CMK (cell line): ENCODE measurements around the gene OTOL1.
"Not testable (repeated sequence)": the region's sequence is repeated elsewhere in the genome, so short reads cannot be mapped to it uniquely, and the experiment has no call there.

Experiments
- DNase-seq: peaks from one replicate; pipeline ENCODE4 v3.0.0-alpha.2; 2010; ENCODE audit warnings: low read depth

OTOL1 gene

DNA sequence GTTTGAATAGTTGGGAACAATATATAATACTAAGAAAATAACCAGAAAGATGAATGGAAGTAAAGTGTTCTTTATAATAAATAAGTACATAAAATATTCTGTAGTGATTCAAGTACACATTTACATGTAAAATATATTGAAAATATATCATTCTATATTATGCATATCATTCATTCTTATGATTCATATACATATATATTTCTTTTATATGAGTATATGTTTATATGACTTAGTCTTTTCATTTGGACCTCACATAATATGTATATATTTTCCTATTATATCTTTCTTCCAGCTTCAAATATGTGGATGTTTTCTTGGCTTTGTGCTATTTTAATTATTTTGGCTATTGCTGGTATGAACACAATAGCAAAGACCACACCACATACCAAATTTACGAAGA lies at the start of gene OTOL1:
TSS of gene OTOL1 (plus strand) at position 301 of the 400 bp plus-strand sequence. CDS start at position 301, 0 bp downstream.
- no peak for DNase-seq

DNA sequence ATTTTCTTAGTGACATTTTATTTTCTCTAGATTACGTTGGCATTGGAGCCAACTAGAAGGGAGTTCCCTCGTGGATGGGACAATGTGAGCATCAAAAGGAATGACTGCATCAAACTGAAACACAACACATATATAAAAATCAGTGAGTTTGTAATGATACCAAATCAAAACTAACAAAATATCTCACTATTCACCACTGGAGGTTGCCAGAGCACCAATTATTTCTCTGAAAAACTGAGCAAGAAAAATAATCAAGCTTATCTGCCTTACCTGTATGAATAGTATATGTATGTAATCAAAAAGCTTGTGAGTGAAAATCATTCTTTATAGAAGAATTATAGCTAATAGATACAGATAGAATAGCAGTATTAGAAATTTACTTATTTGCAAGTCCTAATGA lies 46.8 kb upstream of the OTOL1 start:
- DNase-seq = no peak

GRCh38 chr3:161452179-161452578 lies 44.4 kb upstream of the OTOL1 start:
- DNase-seq = no peak

DNA sequence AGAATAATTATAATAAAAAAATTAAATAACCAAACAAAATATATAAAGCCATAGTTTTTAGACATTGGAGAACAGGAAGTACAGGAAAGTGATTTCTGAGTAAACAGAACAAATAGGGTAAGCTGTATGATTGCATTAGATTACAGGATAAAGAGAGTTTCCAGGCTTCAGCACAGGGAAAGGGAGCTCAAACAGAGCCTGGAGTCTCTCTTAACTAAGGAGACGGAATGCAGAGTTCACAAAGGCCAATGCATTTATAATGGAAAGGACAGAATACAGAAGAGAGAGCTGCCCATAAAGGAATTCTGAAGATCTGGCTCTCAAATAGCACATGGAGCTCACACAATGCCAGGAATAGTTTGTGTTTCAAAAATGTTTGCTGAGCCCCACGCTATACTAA lies 42.0 kb upstream of the OTOL1 start:
- DNase-seq = no peak

DNA sequence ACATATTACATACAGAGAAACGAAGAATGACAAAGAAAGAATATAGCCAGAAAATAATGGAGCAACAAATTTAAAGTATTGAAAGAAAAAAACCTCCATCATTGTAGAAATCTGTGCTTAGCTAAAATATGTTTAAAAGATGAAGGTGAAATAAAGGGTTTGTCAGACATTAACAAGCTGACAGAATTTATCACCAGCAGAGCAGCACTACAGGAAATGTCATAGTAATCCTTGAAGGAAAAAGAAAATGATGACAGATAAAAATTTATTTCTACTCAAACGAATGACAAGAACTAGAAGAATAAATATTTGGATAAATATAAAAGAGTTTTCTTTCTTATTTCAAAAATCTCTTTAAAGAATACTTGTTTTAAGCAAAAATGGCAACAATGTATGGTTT lies 40.6 kb upstream of the OTOL1 start:
- no peak for DNase-seq

- DNase-seq = no peak
Observed at GRCh38 chr3:161462138-161462537, 34.5 kb upstream of the OTOL1 start.

- DNase-seq = no peak
Observed at GRCh38 chr3:161471211-161471610, 25.4 kb upstream of the OTOL1 start.

GRCh38 chr3:161474139-161474538 lies 22.5 kb upstream of the OTOL1 start:
- no peak for DNase-seq

DNA sequence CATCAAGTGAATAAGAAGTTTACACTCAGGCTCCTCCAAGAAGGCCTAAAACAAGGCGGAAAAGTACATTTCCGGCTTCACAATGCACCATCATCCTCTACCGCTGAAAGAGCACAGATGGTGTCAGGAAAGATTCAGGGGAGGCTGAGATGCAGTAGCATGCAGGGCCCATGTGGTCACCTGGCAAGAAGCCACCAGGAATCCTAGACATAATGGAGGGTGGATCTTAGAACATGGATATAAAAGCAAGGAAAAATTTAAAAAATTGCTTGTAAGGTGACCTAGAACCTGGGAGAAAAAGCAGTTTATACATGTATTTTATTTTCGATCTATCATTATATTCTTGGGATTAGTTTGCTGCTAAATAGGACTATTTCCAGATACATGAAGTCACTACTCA lies 21.9 kb upstream of the OTOL1 start:
- no peak for DNase-seq

GRCh38 chr3:161475206-161475605 lies 21.4 kb upstream of the OTOL1 start:
- DNase-seq = no peak

DNA sequence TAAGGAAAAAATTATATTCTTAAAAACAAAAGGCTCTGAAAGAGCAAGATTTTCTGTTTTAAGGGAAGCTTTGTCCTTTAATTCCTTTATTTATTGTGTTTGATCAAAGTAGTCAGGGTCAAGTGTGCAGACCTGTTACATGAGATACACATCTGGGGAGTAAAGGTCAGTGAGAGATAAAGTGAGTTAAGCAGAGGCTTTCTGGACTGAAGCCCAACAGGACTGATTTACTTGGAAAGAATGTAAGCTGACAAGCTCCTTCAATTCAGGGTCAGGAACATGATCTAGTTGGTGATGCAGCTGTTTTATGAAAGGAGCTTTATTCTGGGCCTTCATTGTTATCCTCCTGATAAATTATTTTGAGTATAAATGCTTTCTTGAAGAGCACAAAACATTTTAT lies 20.7 kb upstream of the OTOL1 start:
- no peak for DNase-seq

DNA sequence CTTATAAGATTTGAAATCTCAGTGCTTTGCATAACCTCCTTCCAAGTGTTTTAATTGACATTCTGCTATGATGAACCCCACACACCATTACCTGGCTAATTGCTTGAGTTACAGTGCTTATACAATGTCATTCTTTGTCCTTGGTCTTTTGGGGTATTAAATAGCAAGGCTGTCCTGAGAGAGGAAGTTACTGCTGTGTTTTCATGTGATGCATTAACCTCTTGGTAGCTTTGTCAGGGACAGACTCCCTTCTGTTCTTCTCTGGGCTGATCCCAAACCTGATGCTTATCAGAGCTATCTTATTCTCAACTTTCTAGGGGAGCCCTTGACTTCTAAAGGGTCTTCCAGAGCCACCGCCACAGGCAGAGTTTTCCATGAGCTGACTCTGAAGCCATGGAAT lies 12.4 kb upstream of the OTOL1 start:
- no peak for DNase-seq

- not testable (repeated sequence) for DNase-seq
Observed at GRCh38 chr3:161488284-161488683, 8.3 kb upstream of the OTOL1 start.

DNA sequence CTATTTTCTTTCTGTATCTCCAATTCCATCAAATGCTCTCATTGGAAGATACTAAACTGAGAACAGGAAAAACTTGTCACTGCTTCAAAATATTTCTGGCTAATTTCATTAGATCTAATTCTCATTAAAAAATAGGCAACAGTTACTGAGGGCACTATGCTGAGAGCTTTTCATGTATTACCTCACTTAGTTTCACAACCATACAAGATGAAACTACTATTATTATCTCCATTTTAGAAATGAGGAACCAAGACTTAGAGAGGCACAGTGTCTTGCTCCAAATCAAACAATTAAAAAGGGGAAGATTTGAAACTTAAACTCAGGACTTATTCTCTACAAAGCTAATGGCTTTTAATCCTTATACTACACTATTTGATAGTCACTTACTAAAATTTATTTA lies 7.2 kb upstream of the OTOL1 start:
- no peak for DNase-seq

DNA sequence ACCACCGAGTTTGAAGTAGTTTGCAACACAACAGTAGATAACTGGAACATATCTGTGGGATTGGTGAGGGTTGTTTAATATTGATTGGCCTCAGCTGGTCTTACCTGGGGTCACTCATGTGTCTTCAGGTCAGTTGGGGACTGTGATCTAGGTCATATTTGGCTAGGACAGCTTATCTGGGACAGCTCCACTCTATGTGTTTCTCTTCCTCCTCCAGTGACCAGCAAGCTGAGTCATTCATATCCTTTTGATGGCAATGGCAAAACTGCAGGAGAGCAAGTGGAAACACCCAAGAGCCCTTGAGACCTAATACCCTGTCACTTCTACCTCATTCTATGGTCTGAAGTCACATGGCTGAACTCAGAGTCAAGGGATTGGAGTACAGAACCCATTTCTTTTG lies 5.8 kb upstream of the OTOL1 start:
- DNase-seq = not testable (repeated sequence)

GRCh38 chr3:161498259-161498921 lies 1.8 kb downstream of the OTOL1 start:
- no peak for DNase-seq

DNA sequence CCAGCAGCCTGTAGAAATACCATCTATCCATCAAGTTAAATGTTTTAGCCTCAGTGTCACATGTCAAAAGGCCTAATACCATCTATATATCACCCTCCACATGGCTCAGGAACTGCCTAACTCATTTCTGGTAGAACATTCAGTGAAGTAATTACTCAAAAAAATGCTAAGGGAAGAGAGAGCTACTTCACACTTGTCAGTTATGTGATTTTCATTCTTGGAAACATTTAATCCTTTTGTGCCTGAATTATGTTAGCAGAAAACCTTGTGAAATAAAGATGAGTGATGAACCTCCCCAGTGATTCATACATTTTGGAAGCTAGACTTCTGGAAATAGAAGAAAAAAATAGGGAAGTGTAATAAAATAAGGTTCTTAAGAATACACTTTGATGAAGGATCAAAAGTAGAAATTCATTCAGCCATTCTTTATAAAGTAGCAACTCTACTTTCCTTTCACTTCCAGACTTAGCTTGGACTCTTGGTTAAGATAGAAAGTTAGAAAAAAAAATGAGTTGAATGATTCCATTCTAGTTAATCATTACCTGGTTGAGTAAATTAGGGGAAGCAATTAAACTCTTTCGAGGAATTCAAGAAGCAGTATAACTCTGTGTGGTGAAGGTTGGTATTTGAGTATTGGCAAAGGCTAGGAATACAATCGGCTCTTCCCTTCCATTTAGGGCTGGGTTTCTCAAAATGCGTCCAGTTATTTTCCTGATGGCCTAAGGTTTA lies 3.6 kb downstream of the OTOL1 start:
- DNase-seq = no peak

DNA sequence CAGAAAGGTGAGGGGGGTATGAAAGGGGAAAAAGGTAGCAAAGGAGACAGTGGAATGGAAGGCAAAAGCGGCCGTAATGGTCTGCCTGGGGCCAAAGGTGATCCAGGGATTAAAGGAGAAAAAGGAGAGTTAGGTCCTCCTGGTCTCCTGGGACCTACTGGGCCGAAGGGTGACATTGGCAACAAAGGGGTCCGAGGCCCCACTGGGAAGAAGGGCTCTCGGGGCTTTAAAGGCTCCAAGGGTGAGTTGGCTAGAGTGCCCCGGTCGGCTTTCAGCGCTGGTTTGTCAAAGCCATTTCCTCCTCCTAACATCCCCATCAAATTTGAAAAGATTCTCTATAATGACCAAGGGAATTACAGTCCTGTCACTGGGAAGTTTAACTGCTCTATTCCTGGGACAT lies 6.7 kb downstream of the OTOL1 start:
- no peak for DNase-seq

GRCh38 chr3:161508852-161509477 lies 12.4 kb downstream of the OTOL1 start:
- no peak for DNase-seq

DNA sequence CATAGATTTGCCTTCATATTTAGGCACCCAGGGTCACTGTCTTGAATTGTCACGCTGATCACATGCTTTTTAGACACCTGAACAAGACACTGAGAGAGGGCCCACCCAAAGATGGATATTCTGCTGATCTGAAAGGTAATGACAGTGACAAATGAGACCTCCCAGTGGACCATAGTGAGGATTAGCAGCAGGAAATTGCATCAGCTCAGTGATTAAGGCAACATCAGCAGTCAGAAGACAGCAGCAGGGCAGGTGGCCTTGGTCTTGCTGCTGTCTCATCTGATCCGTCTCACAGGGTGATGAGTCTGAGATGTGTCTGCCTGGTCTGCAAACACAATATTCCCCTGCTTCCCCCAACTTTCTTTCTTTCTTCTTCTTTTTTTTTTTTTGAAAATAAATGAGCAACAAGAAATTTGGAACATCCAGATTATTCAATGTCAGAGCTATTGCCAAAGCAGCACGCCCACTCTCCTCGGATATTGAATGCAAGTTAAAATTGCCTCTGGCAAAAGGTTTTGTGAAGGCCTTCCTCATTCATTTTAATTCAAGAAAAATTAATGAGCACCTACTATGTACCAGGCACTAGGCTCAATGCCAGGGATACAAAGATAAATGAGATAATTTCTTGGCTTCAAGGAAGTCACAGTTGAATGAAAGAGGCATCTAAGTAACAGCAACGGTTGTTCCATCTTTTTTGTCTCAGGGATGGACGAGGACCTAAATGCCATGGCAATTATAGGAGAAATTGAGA lies 14.1 kb downstream of the OTOL1 start:
- DNase-seq = no peak

DNA sequence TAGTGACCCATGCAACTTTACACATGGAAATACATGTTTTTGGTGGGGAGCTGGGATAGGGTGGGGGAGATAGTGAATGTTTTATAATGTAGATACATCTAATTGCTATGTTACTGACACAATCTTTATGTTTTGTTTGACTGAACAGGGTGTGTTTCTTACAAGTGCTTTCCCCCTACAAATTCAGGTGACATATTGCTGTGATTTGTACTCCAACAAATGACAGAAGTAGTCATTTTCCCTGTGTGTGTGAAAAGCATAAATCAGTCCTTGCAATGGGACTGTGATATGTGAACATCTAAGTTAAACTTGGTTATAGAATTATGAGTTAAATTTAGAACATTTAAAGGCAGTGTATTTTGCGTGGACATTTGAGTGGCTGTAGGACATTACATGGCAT lies 27.3 kb downstream of the OTOL1 start:
- DNase-seq = no peak

DNA sequence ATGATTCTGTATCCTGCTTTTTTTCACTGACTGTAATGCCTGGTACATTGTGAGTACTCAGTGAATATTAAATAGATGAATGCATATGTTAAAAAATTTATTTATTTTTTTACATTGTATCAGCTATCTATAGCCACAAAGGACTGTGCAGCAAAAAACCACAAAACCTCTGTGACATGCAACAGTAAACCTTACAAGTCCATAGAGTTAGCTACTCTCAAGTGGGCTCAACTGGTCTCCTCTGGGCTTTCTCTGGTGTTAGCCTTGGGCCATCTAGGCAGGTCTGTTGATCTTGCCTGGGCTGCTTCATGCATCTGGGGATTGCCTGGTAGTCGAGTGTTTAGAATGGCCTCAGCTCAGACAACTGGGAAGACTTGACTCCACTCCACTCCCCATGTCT lies 35.3 kb downstream of the OTOL1 start:
- DNase-seq = no peak

DNA sequence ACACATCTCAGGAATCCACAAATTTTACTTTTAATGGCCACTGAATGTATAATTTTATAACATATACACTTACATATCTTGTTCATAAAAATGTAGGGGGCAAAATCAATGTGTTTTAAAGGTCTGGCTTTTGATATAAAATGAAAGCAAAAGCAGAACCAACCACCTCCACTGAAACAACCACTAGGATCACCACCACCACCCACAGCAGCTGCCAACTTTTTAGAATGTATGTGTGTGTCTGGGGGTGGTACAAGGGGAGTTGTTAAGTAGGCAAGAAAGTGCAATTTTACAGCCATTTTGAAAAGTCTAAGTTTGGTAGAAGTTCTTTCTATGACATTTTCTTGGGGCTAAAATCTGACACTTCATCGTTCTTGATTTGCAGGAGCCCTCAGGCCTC lies 44.0 kb downstream of the OTOL1 start:
- no peak for DNase-seq
